GM21360 (cell line): ENCODE measurements around the gene CASTOR1.

ENCODE experiments used
- ATAC-seq: cut with Tn5 transposase; IDR thresholded peaks from one replicate; pipeline ENCODE4 v1.9.1; 2021; ENCODE audit warnings: mild to moderate bottlenecking, moderate library complexity; ENCODE audit not compliant: unreplicated experiment

CASTOR1 gene

DNA sequence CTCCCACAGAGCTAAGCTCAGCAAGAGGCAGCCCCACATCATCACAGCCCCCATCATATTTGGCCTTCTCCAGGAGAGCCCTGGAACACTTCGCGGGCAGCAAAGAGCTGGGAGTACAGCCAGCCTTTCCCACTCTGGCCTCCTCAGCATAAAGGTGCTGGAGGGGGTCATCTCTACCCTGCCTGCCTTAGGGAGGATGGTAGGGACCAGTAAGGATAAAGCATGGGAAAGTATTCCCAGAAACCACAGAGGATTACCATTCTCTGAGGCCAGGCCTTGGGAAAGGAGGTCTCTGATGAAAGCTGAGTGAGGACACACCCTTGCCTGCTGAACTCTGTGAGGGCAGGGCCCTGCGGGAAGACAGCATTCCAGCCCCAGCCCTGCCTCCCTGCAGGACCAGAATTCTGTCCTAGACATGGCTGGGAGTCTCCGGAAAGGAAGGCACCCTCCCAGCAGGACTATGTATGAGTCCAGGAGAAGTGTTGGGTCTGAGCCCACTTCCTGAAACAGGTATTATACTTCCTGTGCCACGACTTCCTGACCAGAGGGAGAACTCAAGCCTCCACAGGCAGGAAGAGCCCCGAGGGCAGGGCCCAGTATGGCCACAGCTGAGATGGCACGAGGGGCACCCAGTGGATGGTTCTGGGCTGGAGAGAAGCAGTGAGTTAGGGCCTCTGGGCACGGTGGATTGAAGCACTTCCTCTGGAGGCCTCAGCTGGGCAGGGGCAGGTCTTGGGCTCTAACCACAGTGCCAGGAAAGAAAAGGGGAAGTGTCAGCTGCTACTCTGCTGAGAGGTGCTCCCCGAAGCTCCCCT lies 12.9 kb upstream of the CASTOR1 start:
- no peak for ATAC-seq

DNA sequence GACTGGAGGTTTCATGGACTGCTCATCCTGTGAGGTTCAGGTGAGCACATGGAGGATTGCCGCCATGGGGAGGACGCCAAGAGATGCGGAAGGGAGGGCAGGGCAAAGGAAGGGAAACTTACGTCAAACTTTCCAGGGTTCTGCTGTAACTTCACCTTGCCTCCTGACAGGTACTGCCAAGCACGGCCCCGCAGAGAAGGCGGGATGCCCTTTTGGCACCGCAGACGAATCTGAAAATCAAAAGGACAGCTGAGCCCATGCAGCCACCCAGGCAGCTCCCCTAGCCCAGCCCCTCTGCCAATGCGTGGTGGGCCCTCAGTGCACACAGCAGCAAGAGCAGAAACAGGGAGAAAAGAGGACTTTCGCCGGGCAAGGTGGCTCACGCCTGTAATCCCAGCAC lies 10.0 kb upstream of the CASTOR1 start:
- no peak for ATAC-seq

DNA sequence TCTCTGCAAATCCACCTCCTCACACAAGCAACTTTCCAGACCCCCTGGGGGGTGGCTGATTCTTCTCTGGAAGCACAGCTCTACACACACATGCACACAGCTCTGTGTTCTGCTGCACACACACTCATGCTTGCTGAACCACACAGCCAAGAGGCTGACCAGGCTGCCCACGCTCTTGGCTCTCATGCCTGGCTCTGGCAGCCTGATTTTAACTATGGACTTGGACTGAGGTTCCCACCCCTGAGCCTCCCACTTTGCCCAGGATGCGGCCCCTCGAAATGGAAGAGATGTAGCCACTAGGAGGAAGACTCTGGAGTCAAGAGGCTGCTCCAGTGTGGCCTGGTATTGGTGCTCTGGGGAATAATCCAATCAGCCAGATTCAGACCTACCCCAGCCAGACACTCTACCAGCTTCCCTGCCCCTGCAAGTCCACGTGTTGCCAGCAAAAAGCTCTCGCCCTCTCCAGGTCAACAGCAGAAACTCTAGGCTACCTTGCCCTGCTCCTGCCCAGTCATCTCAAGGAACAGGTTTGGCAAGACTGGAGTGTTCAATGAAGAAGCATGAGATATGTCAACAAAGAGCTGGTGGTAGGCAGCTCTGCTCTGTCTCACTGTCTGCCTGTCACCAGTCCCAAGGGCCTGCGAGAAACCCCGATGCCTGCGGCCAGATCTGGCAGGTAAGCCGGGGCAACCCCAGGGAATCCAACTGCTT lies 8.8 kb upstream of the CASTOR1 start:
- ATAC-seq: no peak

DNA sequence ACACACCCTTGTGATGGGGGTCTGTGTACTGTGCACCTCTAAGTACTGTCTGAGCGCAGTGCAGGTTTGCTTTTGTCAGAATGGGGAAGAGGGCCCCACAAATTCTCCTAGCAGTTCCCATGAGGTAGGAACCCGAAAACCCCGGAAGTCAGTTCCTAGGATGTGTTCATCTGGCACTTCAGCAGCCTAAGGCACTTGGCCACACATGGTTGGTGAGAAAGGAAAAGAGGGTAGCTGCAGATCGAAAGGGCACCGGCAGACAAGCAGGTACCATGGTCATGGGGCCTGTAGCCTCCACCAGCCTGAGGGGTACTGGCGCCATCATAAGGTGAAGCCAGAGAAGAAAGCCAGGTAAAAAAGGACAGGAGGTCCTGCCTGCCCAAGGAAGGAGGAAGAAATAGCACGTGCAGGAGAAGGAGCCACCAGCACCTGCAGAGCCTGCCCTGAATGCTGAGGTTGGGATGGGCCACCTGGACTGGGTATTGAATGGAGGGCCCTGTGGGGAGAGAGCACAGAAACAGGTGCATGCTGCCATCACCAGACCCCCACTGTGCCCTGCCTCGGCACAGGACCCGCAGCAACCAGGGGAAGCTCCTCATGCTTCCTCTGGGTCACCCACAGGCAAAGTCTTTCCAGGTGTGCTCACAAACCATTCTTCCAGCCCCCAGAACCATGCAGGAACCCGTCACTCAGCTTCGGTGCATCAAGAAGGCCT lies 8.1 kb upstream of the CASTOR1 start:
- no peak for ATAC-seq

DNA sequence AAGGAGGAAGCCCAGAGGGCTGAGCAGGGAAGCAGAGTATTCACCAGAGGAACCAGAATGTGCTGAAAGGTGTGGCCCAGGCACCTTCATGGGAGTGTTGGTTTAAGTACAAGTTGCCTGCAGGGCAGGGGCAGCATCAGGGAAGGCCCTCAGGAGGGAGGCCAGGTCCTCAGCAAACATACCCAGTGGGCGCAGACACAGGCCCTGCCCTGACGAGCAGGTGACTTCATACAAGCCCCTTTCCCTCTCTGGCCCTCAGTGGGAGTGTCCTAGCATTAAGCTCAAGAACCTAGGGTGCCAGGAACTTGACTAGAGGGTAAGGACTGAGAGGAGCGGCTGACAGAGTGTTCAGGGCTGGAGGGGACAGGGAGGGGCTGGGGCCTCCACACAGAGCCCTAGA lies 7.5 kb upstream of the CASTOR1 start:
- no peak for ATAC-seq

DNA sequence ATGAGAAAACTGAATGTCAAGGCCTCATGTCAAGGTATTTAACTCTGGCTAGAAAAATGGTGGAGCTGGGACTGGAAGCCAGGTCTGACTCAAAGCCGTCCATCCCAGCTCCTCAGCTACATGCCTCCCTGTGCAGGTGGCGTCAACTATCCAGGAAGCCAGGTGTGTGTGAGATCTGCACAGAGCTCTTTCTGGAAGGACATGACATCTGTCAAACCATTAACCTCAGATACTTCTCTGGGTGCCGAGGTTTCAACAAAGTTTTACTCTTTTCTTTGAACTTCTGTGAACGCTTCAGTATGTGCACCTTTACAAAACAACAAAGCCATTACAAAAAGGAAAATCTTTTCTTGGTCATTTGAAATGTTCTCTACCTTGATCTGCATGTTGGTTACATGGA lies 7.0 kb upstream of the CASTOR1 start:
- no peak for ATAC-seq

DNA sequence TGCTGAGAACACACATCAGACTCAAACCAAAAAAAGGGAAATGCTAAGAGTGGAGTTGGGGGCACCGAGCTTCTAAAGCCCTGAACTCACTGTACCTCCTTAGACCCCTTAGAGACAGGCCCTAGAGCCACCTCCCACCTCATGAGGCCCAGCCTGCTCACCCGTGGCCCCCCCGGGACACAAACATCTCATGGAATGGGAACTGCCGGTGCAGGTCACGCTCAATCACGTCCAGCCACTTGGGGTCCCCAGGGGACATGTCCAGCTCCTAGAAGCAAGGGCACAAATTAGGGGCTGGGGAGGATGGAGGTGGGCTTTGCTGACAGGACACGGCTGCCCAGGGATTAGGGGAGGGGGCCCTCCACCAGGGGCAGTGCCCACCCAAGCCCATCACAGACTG lies 6.3 kb upstream of the CASTOR1 start:
- no peak for ATAC-seq

DNA sequence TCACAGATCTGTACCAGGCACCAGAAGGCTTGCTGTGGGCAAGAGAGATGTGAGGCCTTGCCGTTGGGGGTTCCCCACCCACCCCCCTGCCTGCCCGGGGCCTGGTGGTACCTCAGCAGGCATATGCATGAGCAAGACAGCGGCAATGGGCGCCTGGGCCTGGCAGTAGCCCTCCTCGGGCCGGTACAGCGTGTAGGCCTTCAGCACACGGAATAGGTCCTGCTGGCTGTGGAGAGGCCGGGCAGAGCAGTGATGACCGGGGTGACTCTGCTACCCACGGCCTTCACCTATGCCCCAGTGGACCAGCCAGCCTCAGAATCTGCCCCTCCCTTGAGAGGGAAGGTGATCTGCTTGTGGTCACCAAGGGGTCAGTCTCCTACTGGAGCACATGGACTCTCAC lies 5.5 kb upstream of the CASTOR1 start:
- no peak for ATAC-seq

DNA sequence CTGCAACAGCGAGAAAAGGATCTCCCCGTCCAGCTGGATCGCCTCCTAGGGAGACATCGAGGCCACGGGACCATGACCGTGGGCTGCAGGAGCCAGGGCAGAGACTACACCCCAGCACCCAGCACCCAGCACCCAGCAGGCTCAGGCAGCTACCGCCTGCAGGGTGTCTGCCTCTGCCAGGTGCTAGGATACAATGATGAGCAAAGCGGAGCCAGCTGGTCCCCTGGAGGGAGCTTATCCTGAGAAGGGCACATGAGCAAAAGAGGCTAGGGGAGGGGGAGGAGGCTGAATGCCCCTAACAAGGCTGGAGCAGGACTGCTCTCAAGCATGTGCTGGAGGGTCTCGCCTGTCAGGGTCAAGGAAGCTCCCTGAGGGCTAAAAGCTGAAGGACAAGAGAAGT lies 4.8 kb upstream of the CASTOR1 start:
- ATAC-seq: no peak

DNA sequence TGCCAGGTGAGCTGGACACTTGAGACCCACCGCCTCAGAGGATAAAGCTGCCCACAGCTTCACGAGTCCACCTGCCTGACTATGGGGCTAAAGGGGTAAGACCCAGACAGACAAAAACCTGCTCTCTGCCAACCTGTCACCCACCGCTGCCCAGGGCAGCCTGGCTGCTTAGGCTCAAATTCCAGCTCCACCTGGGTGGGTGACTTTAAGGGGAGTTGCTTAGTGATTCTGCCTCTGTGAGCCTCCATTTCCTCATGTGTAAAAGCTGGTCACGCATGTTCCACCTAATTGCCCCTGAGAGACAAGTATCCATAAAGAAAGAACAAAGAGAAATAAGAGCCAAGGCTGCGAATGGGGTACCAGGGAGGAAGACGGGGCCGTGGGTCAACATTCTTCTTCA lies 3.7 kb upstream of the CASTOR1 start:
- ATAC-seq: no peak

DNA sequence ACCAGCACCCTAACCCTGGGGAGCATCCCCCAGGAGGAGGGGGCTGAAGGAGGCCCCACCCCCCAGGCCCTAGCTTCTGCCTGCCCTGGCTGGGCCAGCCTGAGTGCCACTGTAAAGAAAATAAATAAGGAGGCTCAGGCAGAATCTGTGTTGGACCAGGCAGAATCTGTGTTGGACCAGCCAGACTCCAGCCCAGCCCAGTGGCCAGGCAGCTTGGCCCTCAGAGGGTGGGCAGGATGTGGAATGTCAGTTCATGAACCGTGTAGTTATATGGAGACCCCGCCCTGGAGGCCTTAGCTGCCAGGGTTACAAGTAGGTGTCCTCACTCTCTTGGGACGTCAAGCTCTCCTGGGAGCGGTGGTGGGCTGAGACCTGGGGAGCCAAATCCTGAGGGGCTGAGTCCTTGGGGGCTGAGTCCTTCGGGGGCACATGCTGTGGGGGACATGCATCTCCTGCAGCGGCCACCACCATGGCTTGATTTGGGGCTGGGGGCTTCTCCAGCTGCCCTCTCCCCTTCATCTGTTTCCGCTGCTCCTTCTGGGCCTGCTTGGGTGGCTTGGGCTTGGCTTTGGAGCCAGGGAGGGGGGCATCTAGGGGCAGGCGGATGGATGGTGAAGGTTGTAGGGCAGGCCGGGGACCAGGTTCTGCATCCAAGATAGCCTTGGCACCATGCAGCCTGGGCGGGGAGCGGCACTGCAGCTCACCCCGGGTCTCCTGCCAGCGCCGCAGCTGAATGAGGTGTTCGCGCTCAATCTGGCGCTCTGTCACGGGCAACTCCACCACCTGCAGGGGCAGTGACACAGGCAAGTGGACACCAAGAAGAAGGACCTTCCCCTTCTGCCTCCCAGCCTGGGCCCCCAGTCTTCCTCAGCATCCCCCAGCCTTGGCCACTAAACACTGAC lies 3.0 kb upstream of the CASTOR1 start:
- ATAC-seq: no peak

DNA sequence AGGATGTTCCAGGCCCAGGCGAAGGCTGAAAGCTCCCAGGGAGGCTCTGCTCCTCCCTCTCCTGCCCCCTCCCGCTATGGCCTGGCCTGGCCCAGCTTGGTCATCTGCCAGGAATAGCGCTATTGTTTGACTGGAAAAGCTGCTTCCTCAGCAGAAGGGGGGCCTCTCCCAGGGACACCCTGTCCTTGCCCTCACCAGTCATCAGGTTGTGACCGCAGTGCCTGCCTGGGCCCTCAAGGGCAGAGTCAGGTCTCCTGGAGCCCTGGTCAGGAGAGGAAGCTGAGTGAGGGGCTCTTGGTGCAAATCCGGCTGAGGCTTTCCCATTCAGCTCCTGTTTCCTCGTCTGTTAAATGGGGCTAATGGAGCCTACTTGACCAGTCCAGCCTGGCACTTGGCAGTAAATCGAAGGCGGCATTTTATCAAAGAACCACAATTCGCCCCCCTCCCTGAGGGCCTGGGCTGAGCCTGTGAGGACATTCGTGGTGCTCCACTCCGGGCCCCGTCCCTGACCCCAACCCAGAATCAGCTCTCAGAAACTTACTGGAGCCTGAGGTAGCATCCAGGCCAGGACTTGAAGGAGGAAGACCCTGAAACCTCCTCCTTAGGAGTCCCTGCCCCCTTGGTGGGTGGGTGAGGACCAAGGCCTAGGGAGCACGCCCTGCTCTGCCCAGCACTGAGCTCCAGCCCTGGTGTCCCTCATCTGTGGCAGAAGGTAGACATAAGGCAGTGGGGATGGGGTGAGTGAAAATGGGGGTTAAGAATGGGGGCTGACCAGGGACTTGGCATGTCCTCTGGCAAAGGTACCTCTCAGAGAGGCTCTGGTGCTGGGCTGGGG lies 2.0 kb upstream of the CASTOR1 start:
- ATAC-seq: no peak

DNA sequence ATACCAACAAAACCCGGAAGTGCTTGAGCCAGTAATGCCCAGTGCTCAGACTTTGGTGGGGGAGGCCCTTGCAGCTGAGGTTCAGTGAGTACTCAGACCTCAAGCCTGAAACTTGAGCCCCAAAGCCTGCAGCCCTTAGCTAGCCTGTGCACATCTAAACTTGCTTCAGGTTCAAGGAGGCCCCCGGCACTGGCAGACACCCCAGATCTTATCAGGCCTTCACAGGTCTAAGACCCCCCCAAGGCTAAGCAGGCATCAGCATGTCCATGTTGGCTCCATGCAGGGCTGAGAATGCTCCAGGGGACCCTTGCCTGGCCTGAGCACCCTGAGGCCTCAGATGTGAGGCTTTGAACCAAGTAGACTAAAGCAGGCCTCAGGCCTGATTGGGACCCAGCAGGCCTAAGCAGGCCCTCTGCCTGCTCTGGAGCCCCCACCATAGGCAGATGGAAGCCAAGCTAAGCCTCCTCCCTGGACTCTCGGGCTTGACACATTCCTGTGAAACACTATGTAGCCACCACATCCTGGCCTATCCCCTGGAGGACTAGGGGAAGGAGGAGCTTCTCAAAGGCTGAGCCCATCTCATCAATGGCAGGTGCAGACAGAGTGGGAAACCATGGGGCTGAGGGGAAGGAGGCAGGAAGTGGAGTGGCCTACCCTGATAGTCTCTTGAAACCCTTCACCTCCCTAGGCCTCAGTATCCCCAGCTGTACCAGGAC lies 1.2 kb upstream of the CASTOR1 start:
- ATAC-seq: no peak

DNA sequence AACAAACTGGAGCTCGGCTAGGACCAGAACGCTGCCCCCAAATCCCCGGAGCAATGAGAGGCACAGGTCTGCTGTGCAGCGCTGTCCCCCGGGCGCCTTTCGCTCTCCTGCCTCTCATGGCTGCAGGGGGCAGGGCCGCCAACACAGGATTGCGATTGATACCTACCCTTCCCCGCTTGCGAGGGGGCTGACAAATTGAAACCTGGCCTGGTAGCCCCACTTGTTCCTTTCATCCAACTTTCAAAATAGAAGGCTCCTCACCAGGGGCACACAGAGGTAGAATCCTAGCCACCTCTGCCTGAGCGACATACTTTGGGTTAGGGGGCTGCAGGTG lies 642 bp upstream of the CASTOR1 start:
- no peak for ATAC-seq

DNA sequence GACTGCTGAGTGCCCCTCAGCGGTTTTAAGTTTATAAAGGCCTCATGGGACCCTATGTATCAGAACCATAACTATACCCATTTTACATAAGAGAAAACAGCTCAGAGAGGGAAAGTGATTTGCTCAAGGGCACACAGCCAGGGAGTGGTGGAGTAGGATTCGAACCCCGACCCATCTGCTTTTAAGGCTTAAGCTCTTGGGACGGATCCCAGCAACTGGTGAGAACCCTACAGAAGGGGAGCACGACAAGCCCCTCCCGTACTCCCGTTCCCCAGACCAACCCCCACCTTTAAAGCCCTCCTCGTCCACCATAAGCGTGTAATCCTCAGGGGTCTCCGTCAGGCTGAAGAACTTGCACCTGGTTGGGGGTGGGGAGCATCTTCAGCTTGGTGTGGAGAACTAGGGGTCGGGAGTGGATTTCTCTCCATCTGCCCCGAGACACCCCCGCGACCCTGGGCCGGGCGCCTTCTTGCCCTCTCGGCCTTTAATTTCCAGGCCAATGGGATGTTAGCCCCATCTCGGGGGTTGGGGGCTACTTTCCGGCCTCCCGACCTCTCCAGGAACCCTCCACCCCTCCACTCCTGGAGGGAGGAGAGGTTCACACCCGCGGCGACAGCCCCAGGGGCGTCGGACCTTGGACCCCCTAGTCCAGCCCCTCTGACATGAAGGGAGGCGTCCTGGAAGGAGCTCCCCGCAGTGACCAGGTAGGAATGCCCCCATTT lies 725 bp downstream of the CASTOR1 start:
- no peak for ATAC-seq

DNA sequence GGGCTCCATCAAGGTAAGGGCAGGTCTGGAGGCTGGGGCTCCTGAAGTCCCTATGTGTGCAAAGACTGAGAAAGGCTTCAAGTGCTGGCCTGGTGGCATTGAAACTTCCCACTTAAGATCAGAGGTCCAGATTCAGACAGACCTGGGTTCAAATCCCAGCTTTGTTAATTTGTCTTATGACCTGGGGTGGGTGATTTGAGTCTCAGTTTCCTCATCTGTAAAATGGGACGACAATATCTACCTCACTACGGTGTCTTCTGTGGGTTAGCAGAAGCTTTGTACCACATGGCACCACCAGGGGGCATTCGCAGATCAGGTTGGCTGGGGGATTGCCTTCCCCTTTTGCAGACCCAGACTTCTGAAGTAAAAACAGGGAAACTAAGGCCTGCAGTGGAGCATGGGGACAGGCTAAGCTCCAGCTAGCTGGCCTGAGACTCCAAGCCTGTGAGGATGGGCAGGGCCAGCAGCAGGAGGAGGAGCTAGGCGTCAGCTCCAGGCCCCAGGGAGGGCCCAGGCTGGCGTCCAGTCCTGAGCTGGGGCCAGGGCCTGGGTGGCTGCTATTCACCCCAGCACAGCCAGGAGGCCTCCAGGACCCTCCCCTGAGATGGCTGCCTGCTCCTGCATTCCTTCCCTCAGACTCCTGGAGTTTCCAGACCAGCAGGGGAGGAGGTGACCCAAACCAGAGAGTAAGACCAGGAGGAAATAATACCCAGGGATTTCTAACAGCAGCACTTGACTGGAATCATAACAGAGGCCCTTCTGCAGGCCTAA lies 1.5 kb downstream of the CASTOR1 start:
- ATAC-seq: no peak

DNA sequence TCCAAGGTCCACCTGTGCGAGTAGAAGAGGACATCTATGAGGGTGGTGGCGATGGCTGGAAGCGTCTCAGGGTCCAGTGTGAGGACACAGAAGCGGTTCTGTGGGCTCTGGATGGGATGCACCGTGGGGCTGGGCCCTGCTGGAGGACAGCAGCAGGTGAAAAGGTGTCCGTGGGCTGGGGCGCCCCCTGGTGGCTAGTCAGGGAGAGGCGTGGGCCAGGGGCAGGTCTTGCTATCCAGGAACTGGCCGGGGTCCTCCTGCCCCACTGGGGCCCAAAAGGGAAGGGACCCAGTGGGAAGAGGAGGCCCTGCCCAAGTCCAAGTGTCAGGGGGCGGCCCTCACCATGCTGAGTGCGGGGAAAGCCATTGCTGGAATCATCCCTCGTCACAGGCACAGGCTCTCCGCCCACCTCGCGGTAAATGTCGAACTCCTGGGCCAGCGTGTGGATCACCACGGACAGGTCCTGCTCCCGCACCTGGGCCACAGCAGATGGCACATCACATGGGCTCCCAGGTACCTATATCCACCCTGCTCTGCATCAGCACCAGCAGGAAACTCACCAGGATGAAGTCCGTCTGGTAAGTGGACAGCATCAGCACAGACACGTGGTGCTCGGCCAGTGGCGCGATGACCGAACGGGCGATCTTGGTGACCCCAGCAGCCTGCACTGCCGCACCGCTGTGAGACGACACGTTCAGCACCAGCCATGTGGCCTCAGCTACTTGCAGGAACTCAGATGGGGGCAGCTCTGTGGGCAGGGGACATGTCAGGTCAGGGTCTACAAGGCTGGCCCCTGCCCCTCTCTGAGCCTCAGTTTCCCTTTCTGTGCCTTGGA lies 2.3 kb downstream of the CASTOR1 start:
- no peak for ATAC-seq
